ENCODE measurements around the gene GNA12.
A peak's percentile ranks its signal among the peaks of the same experiment; 100 is the strongest.
"Not testable (repeated sequence)": the region's sequence is repeated elsewhere in the genome, so short reads cannot be mapped to it uniquely, and the experiment has no call there.

GNA12 gene

DNA sequence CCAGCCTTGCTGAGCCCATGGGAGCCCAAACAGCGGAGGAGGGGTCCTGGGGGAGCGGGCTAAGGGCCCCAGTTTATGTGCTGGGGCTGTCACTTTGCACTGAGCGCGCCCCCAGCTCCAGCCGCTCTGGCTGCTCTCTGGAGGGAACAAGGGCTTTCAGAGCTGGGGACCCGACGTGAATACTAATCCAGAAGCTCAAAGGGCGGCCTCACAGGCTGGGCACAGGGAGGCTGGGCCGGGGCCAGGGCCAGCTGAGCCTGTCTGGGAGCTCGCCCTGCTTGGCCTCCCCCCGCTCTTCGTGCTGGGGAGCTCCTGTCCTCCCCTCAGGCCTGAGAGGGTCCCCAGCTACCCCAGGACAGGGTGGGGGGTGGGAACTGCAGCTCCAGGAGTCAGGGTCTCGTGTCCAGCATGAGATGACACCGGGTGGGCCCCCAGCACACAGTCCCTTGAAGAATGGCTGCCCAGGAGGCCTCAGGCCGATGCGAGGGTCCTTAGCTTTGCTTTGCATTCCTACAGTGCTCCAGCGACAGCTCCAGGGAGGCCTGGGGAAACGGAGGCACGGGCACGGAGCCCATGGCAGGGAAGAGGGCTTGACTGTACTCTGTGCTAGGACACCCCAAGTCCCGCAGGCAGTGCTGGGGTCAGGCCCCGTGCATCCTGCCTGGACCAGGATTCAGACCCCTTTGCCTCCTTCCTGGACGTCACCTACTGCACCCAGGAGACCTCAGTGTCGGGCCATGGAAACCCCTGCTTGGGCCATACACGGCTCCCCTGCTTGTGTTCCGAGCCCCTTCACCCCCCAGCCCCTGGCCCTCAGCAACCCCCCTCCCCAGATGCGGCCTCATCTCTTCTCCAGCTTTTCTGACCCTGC lies 161.9 kb downstream of the GNA12 start:
- DNase-seq (ENCODE audit: insufficient read length, low spot score): no peak
- FAIRE-seq: no peak

DNA sequence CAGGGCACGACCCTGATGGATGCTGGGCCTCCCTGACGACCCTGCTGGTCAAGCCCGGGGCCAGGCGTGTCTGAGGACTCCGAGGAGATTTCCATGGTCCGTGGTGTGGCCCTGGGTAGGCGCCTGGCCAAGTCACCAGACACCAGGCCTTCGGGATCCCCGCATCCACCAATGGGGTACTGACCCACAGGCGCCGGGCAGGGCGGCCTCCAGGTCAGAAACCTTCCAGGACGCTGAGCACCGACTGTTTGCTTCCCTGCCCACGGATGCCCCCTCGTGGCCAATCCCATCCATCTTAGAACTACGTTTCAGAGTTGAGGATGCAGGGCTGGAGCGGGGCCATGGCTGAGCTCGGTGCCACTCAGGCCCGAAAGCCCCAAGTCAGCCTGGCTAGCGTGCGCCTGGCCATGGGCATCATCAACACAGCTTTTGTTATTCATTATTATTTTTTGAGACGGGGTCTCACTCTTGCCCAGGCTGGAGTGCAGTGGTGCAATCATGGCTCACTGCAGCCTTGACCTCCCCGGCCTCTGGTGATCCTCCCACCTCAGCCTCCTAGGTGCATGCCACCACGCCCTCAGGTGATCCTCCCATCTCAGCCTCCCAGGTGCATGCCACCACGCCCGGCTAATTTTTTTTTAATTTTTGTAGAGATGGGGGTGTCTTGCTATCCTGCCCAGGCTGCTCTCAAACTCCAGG lies 163.2 kb downstream of the GNA12 start:
- FAIRE-seq: no peak
- peak; percentile 77 for DNase-seq (ENCODE audit: insufficient read length, low spot score)

DNA sequence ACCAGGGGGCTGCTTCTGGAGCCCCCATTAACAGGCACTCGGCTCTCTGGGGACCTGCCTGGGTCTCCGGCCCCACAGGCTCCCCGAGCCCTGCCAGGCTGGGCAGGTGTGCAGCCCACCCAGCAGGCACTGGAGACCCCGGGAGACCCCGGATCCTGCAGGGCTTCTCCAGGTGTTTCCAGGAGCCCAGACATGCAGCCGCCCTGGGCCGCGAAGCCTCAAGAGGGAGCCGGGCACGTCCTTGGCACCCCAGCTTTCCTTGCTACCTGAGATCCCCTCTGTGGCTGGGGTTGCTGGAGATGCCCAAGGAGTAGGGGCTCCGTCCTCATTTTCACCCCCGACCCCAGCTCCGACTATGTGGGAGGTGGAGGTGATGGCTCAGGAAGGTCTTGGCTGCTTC lies 163.9 kb downstream of the GNA12 start:
- DNase-seq (ENCODE audit: insufficient read length, low spot score) (no peak), FAIRE-seq (no peak)

DNA sequence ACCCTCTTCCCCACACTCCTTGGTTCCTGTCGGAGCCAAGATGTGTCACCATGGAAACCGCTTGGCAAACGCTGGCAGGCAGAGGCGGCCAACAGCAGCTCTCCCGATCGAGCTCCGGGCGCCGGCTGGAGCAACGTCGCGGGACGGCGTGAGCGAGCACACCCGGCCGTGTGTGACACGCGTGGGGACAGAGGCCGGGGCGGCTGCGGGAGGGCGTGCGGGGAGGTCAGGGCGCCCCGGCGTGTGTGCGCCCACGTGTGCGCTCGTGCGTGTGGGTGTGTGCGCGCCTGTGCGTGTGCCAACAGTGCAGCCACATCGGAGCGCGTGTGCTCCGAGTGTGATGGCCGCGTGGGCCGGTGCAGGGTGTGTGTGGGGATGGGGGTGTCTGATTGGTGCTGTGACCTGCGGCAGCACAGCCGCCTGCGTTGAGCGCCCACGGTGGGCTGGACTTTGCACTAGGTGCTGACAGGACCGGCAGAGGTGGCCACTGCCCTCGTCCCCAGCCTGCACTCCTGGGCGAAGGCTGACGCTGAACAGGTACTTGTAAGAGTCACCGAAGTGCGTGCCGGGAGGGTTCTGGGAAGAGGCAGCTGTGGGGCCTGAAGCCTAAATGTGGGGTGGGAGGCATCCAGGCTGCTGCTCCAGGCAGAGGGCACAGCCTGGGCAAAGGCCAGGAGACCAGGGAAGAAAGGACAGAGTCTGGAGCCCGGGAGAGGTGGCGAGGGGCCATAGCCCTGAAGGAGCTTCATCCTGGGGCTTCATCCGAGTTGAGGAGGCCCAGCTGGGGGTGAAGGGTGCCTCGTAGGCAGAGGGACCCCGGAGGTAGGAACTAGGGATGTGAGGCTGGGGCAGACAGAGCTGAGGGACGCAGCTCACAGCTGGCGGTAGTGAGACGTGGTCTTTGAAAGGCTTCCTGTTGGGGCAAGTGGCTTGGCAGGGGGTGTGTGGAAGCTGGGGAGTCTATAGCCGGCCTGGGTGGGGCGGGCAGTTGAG lies 164.7 kb downstream of the GNA12 start:
- peak; percentile 97 for FAIRE-seq
- not testable (repeated sequence) for DNase-seq (ENCODE audit: insufficient read length, low spot score)

DNA sequence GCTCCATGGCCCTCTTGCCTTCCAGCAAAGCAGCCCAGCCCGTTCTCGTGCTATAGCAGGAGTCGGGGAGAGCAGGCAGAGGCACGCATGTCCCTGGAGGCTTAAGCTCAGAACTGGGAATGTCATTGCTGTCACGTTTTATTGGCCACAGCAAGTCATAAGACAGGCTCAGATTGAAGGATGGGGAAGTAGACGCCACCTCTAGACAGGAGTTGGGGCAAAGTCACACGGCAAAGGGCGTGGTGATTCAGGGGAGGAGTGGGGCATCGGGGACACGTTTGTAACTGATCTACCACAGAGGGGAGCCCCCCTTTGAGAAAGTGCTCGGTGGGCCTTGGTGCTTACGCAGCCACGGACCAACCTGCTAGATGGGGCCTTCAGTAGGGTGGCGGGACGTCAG lies 165.7 kb downstream of the GNA12 start:
- DNase-seq (ENCODE audit: insufficient read length, low spot score); FAIRE-seq: not testable (repeated sequence)
